Duodenal mucosa (tissue), 2 donors: ENCODE results near the gene JAK1.

Experiments
- H3K27ac ChIP-seq: one replicate; pipeline ENCODE4 v1.7.0; 2013; ENCODE audit warnings: low read depth, low read length
- H3K27me3 ChIP-seq, 2 donors: one replicate each; pipeline ENCODE4 v1.7.0; 2013; ENCODE audit warnings: low read length in 2 of 2, control low read depth in 1 of 2; ENCODE audit not compliant: insufficient read depth in 2 of 2, control insufficient read depth in 1 of 2
- H3K36me3 ChIP-seq, 2 donors: one replicate each; pipeline ENCODE4 v1.7.0; 2013; ENCODE audit warnings: low read length in 2 of 2, control low read depth in 1 of 2; ENCODE audit not compliant: insufficient read depth in 2 of 2, control insufficient read depth in 1 of 2
- H3K4me1 ChIP-seq, 2 donors: one replicate each; pipeline ENCODE4 v1.7.0; 2013; ENCODE audit warnings: low read length in 2 of 2, control low read depth in 1 of 2; ENCODE audit not compliant: insufficient read depth in 2 of 2, control insufficient read depth in 1 of 2
- H3K4me3 ChIP-seq, 2 donors: one replicate each; pipeline ENCODE4 v1.7.0; 2013; ENCODE audit warnings: low read length in 2 of 2, low read depth in 1 of 2
- H3K9ac ChIP-seq, 2 donors: one replicate each; pipeline ENCODE4 v1.7.0; 2013; ENCODE audit warnings: low read length in 2 of 2, low read depth in 1 of 2
- H3K9me3 ChIP-seq, 2 donors: one replicate each; pipeline ENCODE4 v1.7.0; 2013; ENCODE audit warnings: low read length in 2 of 2, control low read depth in 1 of 2; ENCODE audit not compliant: control insufficient read depth in 1 of 2

Gene JAK1

GRCh38 chr1:64913361-64914015 is 52.9 kb downstream of the JAK1 start:
- Histone ChIP-seq H3K27ac (no peak overlapping the region), H3K36me3 (no peaks in the 10 kb centered on the region), H3K4me1 (peaks cover 34 to 50% of the 10 kb centered on the region in 2 donors), H3K4me3 (no peak overlapping the region), H3K9ac (no peak overlapping the region), H3K9me3 (no peaks in the 10 kb centered on the region), H3K27me3 (no peaks in the 10 kb centered on the region)

GRCh38 chr1:64912191-64912590 is 54.2 kb downstream of the JAK1 start:
- Histone ChIP-seq H3K4me3 (no peak overlapping the region), H3K27me3 (no peaks in the 10 kb centered on the region), H3K9me3 (no peaks in the 10 kb centered on the region), H3K36me3 (no peaks in the 10 kb centered on the region), H3K9ac (no peak overlapping the region), H3K4me1 (peaks cover 25 to 44% of the 10 kb centered on the region in 2 donors), H3K27ac (no peak overlapping the region)

GRCh38 chr1:64911326-64911725 is 55.0 kb downstream of the JAK1 start:
- Histone ChIP-seq H3K27ac (no peak overlapping the region), H3K4me1 (peaks cover 22 to 41% of the 10 kb centered on the region in 2 donors), H3K9me3 (no peaks in the 10 kb centered on the region), H3K27me3 (no peaks in the 10 kb centered on the region), H3K9ac (no peak overlapping the region), H3K4me3 (no peak overlapping the region), H3K36me3 (no peaks in the 10 kb centered on the region)

GRCh38 chr1:64909031-64909430 is 57.3 kb downstream of the JAK1 start:
- no peak overlapping the region for H3K27ac ChIP-seq

GRCh38 chr1:64908575-64908974 is 57.8 kb downstream of the JAK1 start:
- no peaks in the 10 kb centered on the region for H3K27me3 ChIP-seq
- no peak overlapping the region for H3K27ac ChIP-seq
- peaks cover 14 to 21% of the 10 kb centered on the region in 2 donors for H3K4me1 ChIP-seq
- H3K36me3 ChIP-seq: no peaks in the 10 kb centered on the region
- no peaks in the 10 kb centered on the region for H3K9me3 ChIP-seq
- no peak overlapping the region for H3K4me3 ChIP-seq
- H3K9ac ChIP-seq: no peak overlapping the region

More at GRCh38 chr1:64909031-64909430, 57.3 kb downstream of the JAK1 start:
- Histone ChIP-seq H3K36me3 (no peaks in the 10 kb centered on the region), H3K4me1 (peaks cover 14 to 25% of the 10 kb centered on the region in 2 donors), H3K27me3 (no peaks in the 10 kb centered on the region), H3K9me3 (no peaks in the 10 kb centered on the region), H3K9ac (no peak overlapping the region), H3K4me3 (no peak overlapping the region)

GRCh38 chr1:64906447-64906846 is 59.9 kb downstream of the JAK1 start:
- Histone ChIP-seq H3K27ac (no peak overlapping the region), H3K27me3 (no peaks in the 10 kb centered on the region), H3K36me3 (no peaks in the 10 kb centered on the region), H3K9ac (no peak overlapping the region), H3K9me3 (no peaks in the 10 kb centered on the region), H3K4me3 (no peak overlapping the region), H3K4me1 (peaks cover 14 to 18% of the 10 kb centered on the region in 2 donors)

GRCh38 chr1:64903593-64903992 is 62.8 kb downstream of the JAK1 start:
- Histone ChIP-seq H3K9ac (no peak overlapping the region), H3K4me1 (peaks cover 17 to 20% of the 10 kb centered on the region in 2 donors), H3K27me3 (no peaks in the 10 kb centered on the region), H3K36me3 (no peaks in the 10 kb centered on the region), H3K4me3 (no peak overlapping the region), H3K9me3 (no peaks in the 10 kb centered on the region), H3K27ac (no peak overlapping the region)

- Histone ChIP-seq H3K9me3 (no peaks in the 10 kb centered on the region), H3K4me1 (peaks cover 21 to 30% of the 10 kb centered on the region in 2 donors), H3K4me3 (no peak overlapping the region), H3K9ac (no peak overlapping the region), H3K27ac (no peak overlapping the region), H3K27me3 (no peaks in the 10 kb centered on the region), H3K36me3 (no peaks in the 10 kb centered on the region)
Measured at GRCh38 chr1:64901663-64902062, 64.7 kb downstream of the JAK1 start.

GRCh38 chr1:64900916-64901315 is 65.4 kb downstream of the JAK1 start:
- no peaks in the 10 kb centered on the region for H3K9me3 ChIP-seq
- no peak overlapping the region for H3K9ac ChIP-seq
- H3K36me3 ChIP-seq: no peaks in the 10 kb centered on the region
- H3K27ac ChIP-seq: no peak overlapping the region
- peaks cover 27 to 29% of the 10 kb centered on the region in 2 donors for H3K4me1 ChIP-seq
- no peaks in the 10 kb centered on the region for H3K27me3 ChIP-seq
- H3K4me3 ChIP-seq: no peak overlapping the region

GRCh38 chr1:64898107-64898861 is 68.1 kb downstream of the JAK1 start:
- H3K36me3 ChIP-seq: no peaks in the 10 kb centered on the region
- H3K27me3 ChIP-seq: no peaks in the 10 kb centered on the region
- no peaks in the 10 kb centered on the region for H3K9me3 ChIP-seq
- peaks cover 33 to 48% of the 10 kb centered on the region in 2 donors for H3K4me1 ChIP-seq
- no peak overlapping the region for H3K4me3 ChIP-seq
- no peak overlapping the region for H3K9ac ChIP-seq
- peak overlapping the region; percentile 66 for H3K27ac ChIP-seq
